Activated CD4-positive, alpha-beta T cell treated with anti-CD3 and anti-CD28 coated beads, Interleukin-2, amount 50 U/mL, for 48 hours (primary cell): ENCODE results near the gene MFAP2.
"Not testable (repeated sequence)": the region's sequence is repeated elsewhere in the genome, so short reads cannot be mapped to it uniquely, and the experiment has no call there.

Source experiments
- DNase-seq, 2 experiments: peaks; one replicate each; pipeline ENCODE4 v3.0.0-alpha.2; 2020

MFAP2 gene

GRCh38 chr1:16958475-16958874 is 21.9 kb downstream of the MFAP2 start:
- no peak for DNase-seq

GRCh38 chr1:16957731-16958130 is 22.7 kb downstream of the MFAP2 start:
- DNase-seq: no peak

DNA sequence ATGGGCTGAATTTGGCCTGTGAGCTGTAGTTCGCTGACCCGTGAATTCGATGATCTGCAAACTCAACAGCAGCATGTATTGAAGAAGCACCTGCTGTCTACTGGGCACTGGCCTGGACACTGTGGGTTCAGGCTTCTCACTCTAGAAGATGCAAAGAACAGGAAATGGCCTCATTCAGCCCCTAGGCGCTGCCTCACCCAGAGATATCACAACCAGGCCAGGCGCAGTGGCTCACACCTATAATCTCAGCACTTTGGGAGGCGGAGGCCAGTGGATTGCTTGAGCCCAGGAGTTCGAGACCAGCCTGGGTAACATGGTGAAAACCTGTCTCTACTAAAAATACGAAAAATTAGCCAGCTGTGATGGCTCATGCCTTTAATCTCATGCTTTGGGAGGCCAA is 23.6 kb downstream of the MFAP2 start:
- DNase-seq: no peak

- no peak for DNase-seq
Observed at GRCh38 chr1:16955186-16955585, 25.2 kb downstream of the MFAP2 start.

- no peak for DNase-seq
Observed at GRCh38 chr1:16954579-16954978, 25.8 kb downstream of the MFAP2 start.

DNA sequence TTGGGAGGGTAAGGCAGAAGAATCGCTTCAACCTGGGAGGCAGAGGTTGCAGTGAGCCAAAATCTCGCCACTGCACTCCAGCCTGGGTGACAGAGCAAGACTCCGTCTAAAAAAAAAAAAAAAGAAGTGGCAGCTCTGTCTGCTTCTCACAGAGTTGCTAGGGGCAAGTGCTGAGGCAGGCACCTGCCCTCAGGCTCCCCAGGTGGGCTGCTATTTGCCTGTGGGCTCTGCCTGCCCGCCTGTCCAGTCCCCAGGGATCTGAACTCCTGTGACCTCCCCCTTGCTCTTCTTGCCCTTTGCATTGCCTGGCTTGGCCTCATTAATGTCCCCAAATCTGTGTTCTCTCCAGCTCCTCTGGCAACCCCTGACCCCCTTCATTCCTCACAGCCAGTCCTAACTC is 28.0 kb downstream of the MFAP2 start:
- DNase-seq: not testable (repeated sequence)

- DNase-seq: not testable (repeated sequence)
Observed at GRCh38 chr1:16949026-16949425, 31.4 kb downstream of the MFAP2 start.

DNA sequence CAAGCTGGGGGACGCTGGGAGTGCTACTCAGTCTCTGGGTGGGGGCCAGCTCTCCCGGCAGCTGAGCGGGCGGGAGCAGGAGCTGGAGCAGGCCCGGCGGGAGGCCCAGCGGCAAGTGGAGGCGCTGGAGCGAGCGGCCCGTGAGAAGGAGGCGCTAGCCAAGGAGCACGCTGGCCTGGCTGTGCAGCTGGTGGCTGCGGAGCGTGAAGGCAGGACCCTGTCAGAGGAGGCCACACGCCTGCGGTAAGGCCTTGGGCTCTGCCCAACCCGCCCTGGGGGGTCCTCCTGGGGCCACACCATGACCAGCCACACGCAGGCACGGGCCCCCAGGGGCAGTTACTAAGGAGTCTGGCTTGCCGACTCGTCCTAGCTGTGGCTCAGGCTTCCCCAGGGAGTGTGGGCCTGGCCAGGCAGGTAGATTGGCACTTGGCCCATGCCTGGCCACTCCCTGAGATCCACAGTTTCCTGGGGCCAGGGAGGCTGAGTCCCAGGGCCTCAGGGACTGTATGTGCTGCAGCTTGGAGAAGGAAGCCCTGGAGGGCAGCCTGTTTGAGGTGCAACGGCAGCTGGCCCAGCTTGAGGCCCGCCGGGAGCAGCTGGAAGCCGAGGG is 32.0 kb downstream of the MFAP2 start:
- DNase-seq: not testable (repeated sequence)

GRCh38 chr1:16946646-16947045 is 33.8 kb downstream of the MFAP2 start:
- DNase-seq: no peak

GRCh38 chr1:16946185-16946584 is 34.2 kb downstream of the MFAP2 start:
- DNase-seq: not testable (repeated sequence)

GRCh38 chr1:16945512-16945911 is 34.9 kb downstream of the MFAP2 start:
- DNase-seq: not testable (repeated sequence)

- no peak for DNase-seq
Observed at GRCh38 chr1:16944038-16944437, 36.4 kb downstream of the MFAP2 start.

- not testable (repeated sequence) for DNase-seq
Observed at GRCh38 chr1:16939386-16940180, 40.8 kb downstream of the MFAP2 start.

- DNase-seq: no peak
Observed at GRCh38 chr1:16938351-16939321, 41.8 kb downstream of the MFAP2 start.

DNA sequence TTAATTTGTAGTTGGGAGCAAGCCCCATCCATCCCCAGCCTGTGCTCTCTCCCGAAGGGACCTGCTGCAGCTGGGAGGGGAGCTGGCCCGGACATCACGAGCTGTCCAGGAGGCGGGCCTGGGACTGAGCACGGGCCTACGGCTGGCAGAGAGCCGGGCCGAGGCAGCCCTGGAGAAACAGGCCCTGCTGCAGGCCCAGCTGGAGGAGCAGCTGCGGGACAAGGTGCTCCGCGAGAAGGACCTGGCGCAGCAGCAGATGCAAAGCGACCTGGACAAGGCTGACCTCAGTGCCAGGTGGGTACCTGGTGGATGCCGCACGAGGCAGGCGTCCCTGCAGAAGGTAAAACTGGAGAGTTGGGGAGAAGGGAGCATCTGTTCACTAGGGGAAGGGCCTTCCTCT is 43.8 kb downstream of the MFAP2 start:
- not testable (repeated sequence) for DNase-seq

- not testable (repeated sequence) for DNase-seq
Observed at GRCh38 chr1:16933945-16934344, 46.5 kb downstream of the MFAP2 start.

GRCh38 chr1:16931206-16931934 is 49.0 kb downstream of the MFAP2 start:
- DNase-seq: not testable (repeated sequence)

DNA sequence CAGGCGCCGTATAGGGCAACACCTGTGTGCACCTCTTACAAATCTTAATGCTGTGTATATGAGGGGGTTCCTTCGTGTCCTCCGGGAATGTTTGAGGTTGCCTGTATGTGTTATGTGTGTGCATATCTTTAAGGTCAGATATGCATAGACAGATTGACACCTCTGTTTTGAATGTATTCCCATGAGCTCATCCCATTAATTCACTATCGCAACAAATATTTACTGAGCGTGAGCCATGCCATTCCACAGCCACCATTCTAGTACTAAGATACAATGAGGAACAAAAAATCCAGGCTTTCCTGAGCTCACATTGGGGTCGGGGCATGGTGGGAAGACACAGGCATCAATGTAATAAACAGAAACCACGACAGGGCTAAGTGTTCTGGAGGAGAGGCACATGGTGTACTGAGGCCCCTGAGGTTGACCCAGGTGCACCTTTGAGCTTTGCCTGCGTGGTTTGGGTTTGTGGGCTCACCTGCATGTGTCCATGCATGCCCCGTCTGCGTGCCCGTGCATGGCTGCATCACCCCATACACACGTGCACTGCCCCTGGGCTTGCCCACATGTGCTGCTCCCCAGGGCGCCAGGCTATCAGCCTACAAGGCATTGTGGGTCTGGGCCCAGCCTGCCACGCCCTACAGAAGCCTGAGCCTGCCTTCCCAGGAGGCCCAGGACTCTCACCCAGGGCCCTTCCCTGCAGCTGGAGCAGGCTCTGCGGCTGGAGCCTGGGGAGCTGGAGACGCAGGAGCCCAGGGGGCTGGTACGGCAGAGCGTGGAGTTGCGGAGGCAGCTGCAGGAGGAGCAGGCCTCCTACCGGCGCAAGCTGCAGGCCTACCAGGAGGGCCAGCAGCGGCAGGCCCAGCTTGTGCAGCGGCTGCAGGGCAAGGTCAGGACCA is 51.0 kb downstream of the MFAP2 start:
- not testable (repeated sequence) for DNase-seq

GRCh38 chr1:16927711-16928485 is 52.5 kb downstream of the MFAP2 start:
- DNase-seq: no peak

GRCh38 chr1:16927256-16927655 is 53.2 kb downstream of the MFAP2 start:
- no peak for DNase-seq
